SHP77 treated with DMSO at 0.1 percent for 48 hours (cell line): ENCODE measurements around the gene F2RL3.
"Not testable (repeated sequence)": the region's sequence is repeated elsewhere in the genome, so short reads cannot be mapped to it uniquely, and the experiment has no call there.

Source experiments
- DNase-seq: peaks from one replicate; lab custom pipeline; 2025; lab: John Stamatoyannopoulos, UW

Gene F2RL3

DNA sequence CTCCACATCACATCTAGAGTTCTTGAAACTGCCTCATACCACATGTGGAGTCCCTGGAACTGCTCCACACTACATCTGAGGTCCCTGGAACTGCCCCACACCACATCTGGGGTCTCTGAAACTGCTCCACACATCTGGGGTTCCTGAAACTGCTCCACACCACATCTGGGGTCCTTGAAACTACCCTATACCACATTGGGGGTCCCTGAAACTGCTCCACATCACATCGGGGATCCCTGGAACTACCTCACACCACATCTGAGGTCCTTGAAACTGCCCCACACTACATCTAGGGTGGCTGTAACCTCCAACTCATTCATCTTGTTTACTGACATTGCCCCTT lies 33.8 kb downstream of the F2RL3 start:
- no peak for DNase-seq

GRCh38 chr19:16922949-16923348 lies 34.1 kb downstream of the F2RL3 start:
- no peak for DNase-seq

- DNase-seq, result no peak
Measured at GRCh38 chr19:16927883-16928282, 39.1 kb downstream of the F2RL3 start.

GRCh38 chr19:16928351-16928750 lies 39.6 kb downstream of the F2RL3 start:
- no peak for DNase-seq

- no peak for DNase-seq
Measured at GRCh38 chr19:16928916-16929315, 40.1 kb downstream of the F2RL3 start.

DNA sequence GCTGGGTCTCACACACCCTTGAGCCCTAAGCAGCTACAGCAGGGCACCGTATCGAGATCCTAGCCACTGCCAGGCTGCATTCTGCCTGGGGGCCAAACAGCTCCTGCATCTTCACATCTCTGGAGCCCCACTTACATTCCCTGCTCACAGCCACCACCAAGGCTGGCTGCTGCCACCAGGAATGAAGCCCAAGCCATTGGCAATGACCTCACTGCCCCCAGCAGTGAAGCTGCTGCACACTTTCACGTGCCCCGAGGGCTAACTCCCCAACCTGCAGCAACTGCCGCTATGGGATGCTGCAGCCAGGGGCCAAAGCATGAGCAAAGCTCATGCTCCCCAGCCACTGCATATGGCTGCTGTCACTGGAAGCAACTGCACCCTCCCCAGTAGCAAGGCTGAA lies 42.0 kb downstream of the F2RL3 start:
- DNase-seq, result no peak

- no peak for DNase-seq
Measured at GRCh38 chr19:16931306-16931705, 42.5 kb downstream of the F2RL3 start.

GRCh38 chr19:16934489-16934888 lies 45.7 kb downstream of the F2RL3 start:
- no peak for DNase-seq

DNA sequence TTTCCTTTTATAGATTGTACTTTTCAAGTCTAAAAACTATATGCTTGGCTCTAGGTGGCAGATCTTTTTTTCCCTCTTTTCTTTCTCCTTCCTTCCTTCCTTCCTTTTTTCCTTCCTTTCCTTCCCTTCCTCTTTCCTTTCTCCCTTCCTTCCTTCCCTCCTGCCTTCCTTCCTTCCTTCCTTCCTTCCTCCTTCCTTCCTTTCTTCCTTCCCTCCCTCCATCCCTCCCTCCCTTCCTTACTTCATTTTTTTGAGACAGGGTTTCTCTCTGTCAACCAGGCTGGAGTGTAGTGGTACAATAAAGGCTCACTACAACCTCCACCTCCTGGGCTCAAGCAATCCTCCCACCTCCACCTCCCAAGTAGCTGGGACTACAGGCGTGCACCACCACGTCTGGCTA lies 48.1 kb downstream of the F2RL3 start:
- DNase-seq, result no peak

DNA sequence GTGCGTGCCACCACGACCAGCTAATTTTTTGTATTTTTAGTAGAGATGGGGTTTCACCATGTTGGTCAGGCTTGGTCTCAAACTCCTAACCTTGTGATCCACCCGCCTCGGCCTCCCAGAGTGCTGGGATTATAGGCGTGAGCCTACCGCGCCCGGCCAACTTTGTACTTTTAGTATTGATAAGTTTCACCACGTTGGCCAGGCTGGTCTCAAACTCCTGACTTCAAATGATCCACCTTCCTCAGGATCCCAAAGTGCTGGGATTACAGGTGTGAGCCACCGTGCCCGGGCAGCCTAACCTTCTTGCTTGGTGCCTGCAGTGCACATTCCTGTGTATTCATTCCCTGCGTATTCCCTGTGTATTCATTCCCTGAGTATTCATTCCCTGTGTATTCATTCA lies 49.0 kb downstream of the F2RL3 start:
- not testable (repeated sequence) for DNase-seq

DNA sequence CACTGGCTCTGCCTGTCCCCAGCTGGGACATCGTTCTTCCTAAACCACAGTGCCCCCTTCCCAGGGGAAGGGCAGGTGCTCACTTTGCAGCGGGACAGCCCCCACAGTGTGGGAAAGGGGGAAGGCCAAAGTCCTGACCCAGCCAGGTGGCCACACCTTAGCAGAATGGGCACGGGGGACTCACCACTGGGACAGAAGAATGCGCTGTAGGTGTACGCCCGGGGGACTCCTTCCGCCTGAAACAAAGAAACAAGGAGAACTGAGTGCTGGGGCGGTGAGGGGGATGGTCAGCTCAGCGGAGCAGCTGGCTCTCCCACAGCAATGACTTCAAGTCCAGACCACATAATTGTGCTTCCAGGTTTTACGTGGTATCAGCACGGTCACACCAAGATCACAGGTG lies 49.4 kb downstream of the F2RL3 start:
- DNase-seq, result no peak

GRCh38 chr19:16940063-16940462 lies 51.3 kb downstream of the F2RL3 start:
- DNase-seq, result not testable (repeated sequence)

DNA sequence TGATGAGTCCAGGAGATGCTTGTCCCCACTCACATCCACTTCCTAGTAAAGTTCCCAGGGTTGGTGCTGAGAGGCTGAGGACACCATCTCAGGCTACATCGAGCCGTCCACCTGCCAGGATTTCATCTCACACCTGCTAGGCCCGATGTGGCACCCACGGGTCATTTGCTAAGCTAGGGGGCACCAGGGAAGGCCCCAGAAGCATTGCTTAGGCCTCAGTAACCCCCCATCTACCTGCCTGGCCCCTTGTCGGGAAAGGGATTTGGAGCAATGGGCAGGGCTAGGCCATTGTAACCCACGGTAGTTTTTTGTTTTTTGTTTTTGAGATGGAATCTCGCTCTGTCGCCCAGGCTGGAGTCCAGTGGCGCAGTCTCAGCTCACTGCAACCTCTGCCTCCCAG lies 51.8 kb downstream of the F2RL3 start:
- no peak for DNase-seq
